ENCODE measurements around the gene AQP11. TPM values are rescaled to one million over a fixed set of nuclear protein-coding genes. Genes with fewer than 3 reads are reported as not detected.
A peak's percentile ranks its signal among the peaks of the same experiment; 100 is the strongest.

AQP11 gene
- 1.1 and 1.4 TPM in 2 replicates for total RNA-seq (2021)
- percentile 42 among the genes with signal in this experiment for Bru-seq, nascent RNA
- BruChase-seq, experiment 1, labeled RNA remaining after a 2-hour chase, result percentile 32 among the genes with signal in this experiment
- BruChase-seq, experiment 2, labeled RNA remaining after a 6-hour chase, result percentile 26 among the genes with signal in this experiment
- long read RNA-seq, partial matches to known transcripts, result 3 of 26 reads
- long read RNA-seq, other reads (novel, unspliced or antisense), result 20 of 26 reads

- CTCF ChIA-PET, result interaction anchor here (0.5 to 1.0 kb wide), 2 partner anchors 13 to 1114 kb away, joined by 3 read pairs; no protein-coding TSS in a partner anchor
- intact Hi-C loops (cut with micrococcal nuclease; ENCODE audit: unreplicated experiment), result no loop called here
- POLR2A ChIA-PET (ENCODE audit: unreplicated experiment), result interaction anchor here (0.5 to 0.7 kb wide), 6 partner anchors 221 to 1407 kb away, joined by 3 to 4 read pairs (median 3); no protein-coding TSS in a partner anchor
- peak within 1 kb of the TSS; percentile 71 for H3K4me3 ChIP-seq
- H3K27me3 ChIP-seq (ENCODE audit: insufficient read depth, low read depth), result no peaks in the 10 kb centered on the region
- H3K4me1 ChIP-seq (replicated peaks; ENCODE audit: insufficient read depth), result peaks cover 8% of the 10 kb centered on the region
- peak within 1 kb of the TSS; percentile 87 for H2AFZ ChIP-seq
- DNase-seq, result peak; percentile 59 to 91
- H3K4me2 ChIP-seq, result peak within 1 kb of the TSS; percentile 81
- TF ChIP-seq EZH2 (IDR thresholded peaks at IDR 0.05; ENCODE audit: low read depth), result no peak
- TF ChIP-seq CTCF (conservative IDR thresholded peaks at IDR 0.05), result no peak
- no peaks in the 10 kb centered on the region for H4K20me1 ChIP-seq (ENCODE audit: insufficient read depth)
- no peaks in the 10 kb centered on the region for H3K79me2 ChIP-seq (ENCODE audit: low read depth)
- H3K9me2 ChIP-seq (ENCODE audit: insufficient read depth), result no peaks in the 10 kb centered on the region
- H3K9me3 ChIP-seq (ENCODE audit: insufficient read depth, low read depth), result peaks cover 7% of the 10 kb centered on the region; the same call in 1 of the 2 replicates
- no peaks in the 10 kb centered on the region for H3K36me3 ChIP-seq (ENCODE audit: low read depth)
- no peak within 1 kb of the TSS for H3K27ac ChIP-seq
- peaks cover 15% of the 10 kb centered on the region for H3F3A ChIP-seq (ENCODE audit: insufficient read depth, low read depth)
- no TSS peak for BruUV-seq (replicated peaks)
These were observed at the start of gene AQP11 for GRCh38 chr11:77589521-77590193. Gene AQP11 (plus strand): TSS chr11:77589953. CDS start chr11:77589993, 40 bp downstream.

- Histone ChIP-seq H3K4me2 (no peak overlapping the region), H3K27me3 (ENCODE audit: insufficient read depth, low read depth) (no peaks in the 10 kb centered on the region), H3K36me3 (ENCODE audit: low read depth) (no peaks in the 10 kb centered on the region), H3K4me1 (replicated peaks; ENCODE audit: insufficient read depth) (no peaks in the 10 kb centered on the region), H3K4me3 (no peak overlapping the region), H3K9me2 (ENCODE audit: insufficient read depth) (no peaks in the 10 kb centered on the region), H3K79me2 (ENCODE audit: low read depth) (no peaks in the 10 kb centered on the region), H4K20me1 (ENCODE audit: insufficient read depth) (no peaks in the 10 kb centered on the region), H2AFZ (no peak overlapping the region), H3K9me3 (ENCODE audit: insufficient read depth, low read depth) (no peaks in the 10 kb centered on the region), H3F3A (ENCODE audit: insufficient read depth, low read depth) (no peaks in the 10 kb centered on the region), H3K27ac (no peak overlapping the region)
- TF ChIP-seq EZH2 (IDR thresholded peaks at IDR 0.05; ENCODE audit: low read depth) (no peak), CTCF (conservative IDR thresholded peaks at IDR 0.05) (no peak)
- ChIA-PET CTCF (interaction anchor here (0.6 kb wide), 2 partner anchors 279 to 628 kb away, joined by 3 to 5 read pairs; no protein-coding TSS in a partner anchor), POLR2A (ENCODE audit: unreplicated experiment) (no interaction called here)
- no peak for DNase-seq
- intact Hi-C loops (cut with micrococcal nuclease; ENCODE audit: unreplicated experiment), result loop anchor here (10.0 kb wide), 1 partner anchor 187 kb away; no protein-coding TSS in a partner anchor
- BruUV-seq (replicated peaks), result no TSS peak
These were observed 47.5 kb upstream of the AQP11 start for GRCh38 chr11:77542296-77542695.

- Histone ChIP-seq H4K20me1 (ENCODE audit: insufficient read depth) (no peaks in the 10 kb centered on the region), H3K4me1 (replicated peaks; ENCODE audit: insufficient read depth) (no peaks in the 10 kb centered on the region), H3K4me3 (no peak overlapping the region), H3K36me3 (ENCODE audit: low read depth) (no peaks in the 10 kb centered on the region), H3K9me2 (ENCODE audit: insufficient read depth) (no peaks in the 10 kb centered on the region), H3F3A (ENCODE audit: insufficient read depth, low read depth) (no peaks in the 10 kb centered on the region), H3K9me3 (ENCODE audit: insufficient read depth, low read depth) (0 out of 2 replicates have a peak, but pooled peaks cover 5% of the 10 kb centered on the region), H3K27me3 (ENCODE audit: insufficient read depth, low read depth) (no peaks in the 10 kb centered on the region), H2AFZ (no peak overlapping the region), H3K79me2 (ENCODE audit: low read depth) (no peaks in the 10 kb centered on the region), H3K4me2 (no peak overlapping the region), H3K27ac (no peak overlapping the region)
- TF ChIP-seq EZH2 (IDR thresholded peaks at IDR 0.05; ENCODE audit: low read depth) (no peak), CTCF (conservative IDR thresholded peaks at IDR 0.05) (no peak)
- no TSS peak for BruUV-seq (replicated peaks)
- ChIA-PET POLR2A (ENCODE audit: unreplicated experiment) (no interaction called here), CTCF (interaction anchor here (0.8 to 2.3 kb wide), 2 partner anchors 135 to 352 kb away, joined by 3 to 26 read pairs; no protein-coding TSS in a partner anchor)
- DNase-seq, result no peak
- intact Hi-C loops (cut with micrococcal nuclease; ENCODE audit: unreplicated experiment), result loop anchor here (5.0 to 10.0 kb wide), 2 partner anchors 192 to 500 kb away; no protein-coding TSS in a partner anchor
These were observed 42.5 kb upstream of the AQP11 start for GRCh38 chr11:77547047-77547836.
